HFFc6 (cell line): ENCODE results near the gene CBARP. TPM values are rescaled to one million over a fixed set of nuclear protein-coding genes. Genes with fewer than 3 reads are reported as not detected.
A peak's percentile ranks its signal among the peaks of the same experiment; 100 is the strongest.

ENCODE experiments used
- DNase-seq: peaks from one replicate; pipeline ENCODE4 v3.0.0-alpha.2; 2018
- H3K27ac Mint-ChIP-seq: 2 replicates; pipeline ENCODE4 v1.8.0; 2020; ENCODE audit warnings: mild to moderate bottlenecking, mixed read lengths
- H3K27me3 Mint-ChIP-seq: 2 replicates; pipeline ENCODE4 v1.8.0; 2021; ENCODE audit warnings: mild to moderate bottlenecking, moderate library complexity, mixed read lengths; ENCODE audit not compliant: insufficient read depth
- H3K36me3 Mint-ChIP-seq: 2 replicates; pipeline ENCODE4 v1.8.0; 2021; ENCODE audit warnings: low read depth, mixed read lengths
- H3K4me1 Mint-ChIP-seq: 2 replicates; pipeline ENCODE4 v1.8.0; 2020; ENCODE audit warnings: low read depth, mixed read lengths
- H3K4me3 Mint-ChIP-seq: 2 replicates; pipeline ENCODE4 v1.8.0; 2020; ENCODE audit warnings: mild to moderate bottlenecking, moderate library complexity, mixed read lengths
- H3K9me3 Mint-ChIP-seq: 2 replicates; pipeline ENCODE4 v1.8.0; 2020; ENCODE audit warnings: mild to moderate bottlenecking, mixed read lengths
- total RNA-seq, 6 experiments: library from RNA; stranded (reverse); fragmentation: NEBNext Ultra II Directional; extraction: Animal tissue kit (Norgen Biotek cat#: 25700); gene quantifications; 2 replicates in 1 of 6; 3 replicates in 5 of 6; pipeline ENCODE4 v1.2.3, GENCODE V29; 2021
- TF ChIP-seq, protein P1 (sequence below): fragments of 200-600 bp; sonication (generic); IDR thresholded peaks from 2 replicates; pipeline ENCODE4 v1.5.0; 2021; ENCODE audit warnings: antibody characterized with exemption, mild to moderate bottlenecking

The CBARP gene
- total RNA-seq, 6 experiments from 2014 or later: 7.6 to 12.7 (median 8.6) TPM

DNA sequence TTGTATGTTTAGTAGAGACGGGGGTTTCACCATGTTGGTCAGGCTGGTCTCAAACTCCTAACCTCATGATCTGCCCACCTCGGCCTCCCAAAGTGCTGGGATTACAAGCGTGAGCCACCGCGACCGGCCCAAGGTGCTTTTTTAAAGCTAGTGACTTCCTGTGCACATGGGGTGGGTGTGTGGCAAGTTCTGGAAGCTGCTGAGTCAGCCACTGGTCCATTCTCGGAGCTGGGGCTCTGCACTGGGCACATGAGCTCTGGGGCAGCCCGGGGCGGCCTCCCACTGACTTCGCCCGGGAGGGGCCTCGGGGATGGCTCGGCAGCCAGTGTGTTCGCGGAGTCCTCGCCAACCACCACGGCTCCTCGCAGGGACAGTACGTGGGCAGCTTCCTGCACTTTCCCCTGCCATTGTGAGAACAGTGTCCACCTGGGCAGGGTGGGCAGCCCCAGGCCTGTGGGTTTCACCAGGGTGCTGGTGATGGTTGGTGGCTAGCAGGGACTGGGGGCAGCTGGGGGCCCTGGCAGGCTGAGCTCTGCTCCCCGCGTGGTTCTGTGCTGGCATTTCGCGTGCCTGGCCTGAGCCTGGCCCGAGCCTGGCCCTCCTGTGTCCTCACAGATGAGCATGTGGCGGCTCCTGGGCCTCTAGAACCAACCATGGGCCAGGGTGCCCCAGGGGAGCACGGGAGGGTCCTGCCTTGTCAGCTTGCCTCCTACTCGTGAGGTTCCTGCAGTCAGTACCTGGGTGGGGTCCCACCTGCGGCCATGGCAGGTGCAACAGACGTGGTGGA lies 12.2 kb downstream of the CBARP start:
- no peak overlapping the region for H3K27ac Mint-ChIP-seq
- no peak for DNase-seq
- no peaks in the 10 kb centered on the region for H3K9me3 Mint-ChIP-seq
- H3K4me1 Mint-ChIP-seq: no peaks in the 10 kb centered on the region
- no peak overlapping the region for H3K4me3 Mint-ChIP-seq
- no peaks in the 10 kb centered on the region for H3K36me3 Mint-ChIP-seq
- TF ChIP-seq, protein P1, sequence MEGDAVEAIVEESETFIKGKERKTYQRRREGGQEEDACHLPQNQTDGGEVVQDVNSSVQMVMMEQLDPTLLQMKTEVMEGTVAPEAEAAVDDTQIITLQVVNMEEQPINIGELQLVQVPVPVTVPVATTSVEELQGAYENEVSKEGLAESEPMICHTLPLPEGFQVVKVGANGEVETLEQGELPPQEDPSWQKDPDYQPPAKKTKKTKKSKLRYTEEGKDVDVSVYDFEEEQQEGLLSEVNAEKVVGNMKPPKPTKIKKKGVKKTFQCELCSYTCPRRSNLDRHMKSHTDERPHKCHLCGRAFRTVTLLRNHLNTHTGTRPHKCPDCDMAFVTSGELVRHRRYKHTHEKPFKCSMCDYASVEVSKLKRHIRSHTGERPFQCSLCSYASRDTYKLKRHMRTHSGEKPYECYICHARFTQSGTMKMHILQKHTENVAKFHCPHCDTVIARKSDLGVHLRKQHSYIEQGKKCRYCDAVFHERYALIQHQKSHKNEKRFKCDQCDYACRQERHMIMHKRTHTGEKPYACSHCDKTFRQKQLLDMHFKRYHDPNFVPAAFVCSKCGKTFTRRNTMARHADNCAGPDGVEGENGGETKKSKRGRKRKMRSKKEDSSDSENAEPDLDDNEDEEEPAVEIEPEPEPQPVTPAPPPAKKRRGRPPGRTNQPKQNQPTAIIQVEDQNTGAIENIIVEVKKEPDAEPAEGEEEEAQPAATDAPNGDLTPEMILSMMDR: no peak
- H3K27me3 Mint-ChIP-seq: peaks cover 3% of the 10 kb centered on the region

DNA sequence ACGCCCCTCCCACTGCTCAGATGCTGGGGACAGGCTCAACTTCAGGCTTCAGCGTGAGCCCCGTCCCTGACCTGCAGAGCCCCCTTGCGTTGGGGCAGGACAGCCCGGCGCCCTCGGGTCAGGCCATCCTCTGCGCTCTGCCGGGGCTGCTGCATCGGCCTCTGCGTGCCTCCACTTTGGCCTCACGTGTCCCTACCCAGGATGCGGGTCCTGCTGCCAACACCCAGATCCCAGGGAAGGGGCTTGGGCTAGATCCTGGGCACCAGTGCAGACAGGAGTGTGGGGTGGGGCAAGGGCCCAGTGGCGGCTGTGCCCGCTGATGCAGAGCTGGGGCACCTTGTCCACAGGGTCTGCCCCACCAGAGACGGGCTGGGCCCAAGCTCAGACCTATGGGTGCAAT lies 13.0 kb downstream of the CBARP start:
- H3K36me3 Mint-ChIP-seq: no peaks in the 10 kb centered on the region
- DNase-seq: no peak
- TF ChIP-seq, protein P1: no peak
- no peaks in the 10 kb centered on the region for H3K4me1 Mint-ChIP-seq
- no peak overlapping the region for H3K4me3 Mint-ChIP-seq
- no peak overlapping the region for H3K27ac Mint-ChIP-seq
- H3K9me3 Mint-ChIP-seq: no peaks in the 10 kb centered on the region
- peaks cover 3% of the 10 kb centered on the region for H3K27me3 Mint-ChIP-seq

DNA sequence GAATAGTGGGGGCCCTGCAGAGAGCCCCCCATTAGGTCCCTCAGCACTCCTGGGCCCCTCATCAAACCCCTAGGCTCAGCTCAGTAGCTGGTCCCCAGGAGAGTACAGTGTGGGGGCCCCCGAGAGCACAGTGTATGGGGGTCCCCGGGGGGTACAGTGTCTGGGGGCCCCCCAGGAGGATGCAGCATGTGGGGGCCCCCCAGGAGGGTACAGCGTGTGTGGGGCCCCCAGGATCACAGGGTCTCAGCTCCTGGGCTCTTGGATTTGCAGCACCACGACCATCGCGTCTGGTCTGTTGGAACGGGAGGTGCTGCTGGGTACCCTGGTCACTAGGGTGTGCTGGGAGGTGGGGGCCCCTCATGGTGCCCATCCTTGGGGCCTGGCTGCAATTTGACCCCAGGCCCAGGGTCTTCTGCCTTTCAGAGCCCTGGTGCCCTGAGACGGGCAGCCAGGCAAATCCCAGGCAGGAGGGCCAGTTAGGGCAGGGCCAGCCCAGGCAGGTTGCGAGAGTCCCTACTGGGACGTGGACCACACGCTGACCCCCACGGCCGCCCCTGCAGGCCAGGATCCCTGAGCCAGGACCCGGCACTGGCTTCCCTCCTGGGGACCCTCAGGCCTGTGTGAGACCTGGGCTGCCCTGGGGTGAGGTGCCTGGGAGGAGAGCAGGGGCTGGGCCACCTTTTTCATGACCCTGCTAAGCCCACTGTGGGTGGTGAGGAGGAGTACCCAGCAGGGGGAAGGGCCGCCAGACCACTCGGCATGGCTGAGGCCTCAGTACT lies 13.6 kb downstream of the CBARP start:
- H3K27ac Mint-ChIP-seq: no peak overlapping the region
- peaks cover 5% of the 10 kb centered on the region for H3K27me3 Mint-ChIP-seq
- H3K4me1 Mint-ChIP-seq: no peaks in the 10 kb centered on the region
- H3K9me3 Mint-ChIP-seq: no peaks in the 10 kb centered on the region
- DNase-seq: no peak
- H3K36me3 Mint-ChIP-seq: no peaks in the 10 kb centered on the region
- H3K4me3 Mint-ChIP-seq: no peak overlapping the region
- TF ChIP-seq, protein P1: no peak

DNA sequence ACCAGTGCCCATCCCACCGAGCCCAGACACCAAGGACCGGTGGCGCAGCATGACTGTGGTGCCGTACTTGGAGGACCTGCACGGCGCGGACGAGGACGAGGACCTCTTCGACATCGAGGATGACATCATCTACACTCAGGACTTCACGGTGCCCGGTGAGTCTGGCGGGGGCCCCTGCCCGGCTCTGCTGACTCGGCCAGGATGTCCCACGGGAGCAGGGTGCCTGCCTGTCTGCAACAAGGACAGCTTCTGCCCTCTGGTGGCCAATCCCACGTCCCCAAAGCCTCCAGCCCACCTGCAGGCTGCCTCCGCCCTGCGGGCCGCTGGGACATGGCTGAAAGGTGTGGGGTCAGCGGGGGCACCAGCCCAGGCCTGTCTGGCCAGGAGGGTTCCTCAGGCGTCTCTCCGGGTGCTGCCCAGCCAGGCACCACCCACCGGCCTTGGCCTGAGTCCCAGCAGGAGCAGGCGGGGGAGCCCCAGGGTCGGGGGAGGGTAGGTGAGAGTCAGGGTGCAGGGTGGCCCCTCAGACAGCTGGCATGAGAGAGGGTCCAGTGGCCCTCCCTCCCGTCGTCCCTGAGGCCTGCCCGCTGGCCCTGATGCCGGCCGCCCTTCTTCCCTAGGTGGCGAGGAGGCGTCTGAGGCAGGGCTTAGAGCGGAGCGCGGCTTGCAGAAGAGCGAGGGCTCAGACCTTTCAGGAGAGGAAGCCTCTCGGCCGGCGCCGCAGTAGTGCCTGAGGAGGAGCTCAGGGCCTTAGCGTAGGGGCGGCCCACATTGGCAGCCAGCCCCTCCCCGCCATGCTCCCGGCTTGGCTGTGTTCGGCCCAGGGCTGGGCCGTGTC lies 14.6 kb downstream of the CBARP start:
- Mint-ChIP-seq H3K36me3 (no peaks in the 10 kb centered on the region), H3K4me1 (no peaks in the 10 kb centered on the region), H3K9me3 (no peaks in the 10 kb centered on the region), H3K4me3 (no peak overlapping the region), H3K27me3 (peaks cover 4% of the 10 kb centered on the region), H3K27ac (no peak overlapping the region)
- TF ChIP-seq, protein P1: peak; percentile 78
- no peak for DNase-seq

DNA sequence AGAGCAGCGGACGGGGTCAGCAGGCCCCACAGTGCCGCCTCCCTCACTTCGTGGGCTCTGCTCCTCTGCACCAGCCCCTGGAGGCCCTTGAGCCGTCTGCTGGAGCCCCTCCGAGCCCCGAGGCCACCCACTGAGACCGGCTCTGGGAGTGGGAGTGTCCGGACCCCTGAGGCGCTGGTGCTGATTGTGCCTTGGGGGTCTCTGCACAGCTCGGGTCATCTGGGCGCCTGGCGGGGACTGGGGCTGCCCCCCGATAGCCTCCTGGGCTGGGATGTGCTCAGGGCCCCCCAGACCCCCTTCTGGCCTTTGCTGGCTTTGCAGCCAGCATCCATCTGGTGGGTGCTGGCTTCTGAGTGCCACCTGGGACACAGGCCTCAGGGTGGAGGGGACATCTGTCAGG lies 15.4 kb downstream of the CBARP start:
- H3K27me3 Mint-ChIP-seq: peaks cover 2% of the 10 kb centered on the region
- H3K4me3 Mint-ChIP-seq: no peak overlapping the region
- H3K36me3 Mint-ChIP-seq: no peaks in the 10 kb centered on the region
- no peak overlapping the region for H3K27ac Mint-ChIP-seq
- H3K9me3 Mint-ChIP-seq: no peaks in the 10 kb centered on the region
- TF ChIP-seq, protein P1: no peak
- DNase-seq: no peak
- H3K4me1 Mint-ChIP-seq: no peaks in the 10 kb centered on the region
